Measurements from ENCODE around the gene HTRA1.

HTRA1 gene

DNA sequence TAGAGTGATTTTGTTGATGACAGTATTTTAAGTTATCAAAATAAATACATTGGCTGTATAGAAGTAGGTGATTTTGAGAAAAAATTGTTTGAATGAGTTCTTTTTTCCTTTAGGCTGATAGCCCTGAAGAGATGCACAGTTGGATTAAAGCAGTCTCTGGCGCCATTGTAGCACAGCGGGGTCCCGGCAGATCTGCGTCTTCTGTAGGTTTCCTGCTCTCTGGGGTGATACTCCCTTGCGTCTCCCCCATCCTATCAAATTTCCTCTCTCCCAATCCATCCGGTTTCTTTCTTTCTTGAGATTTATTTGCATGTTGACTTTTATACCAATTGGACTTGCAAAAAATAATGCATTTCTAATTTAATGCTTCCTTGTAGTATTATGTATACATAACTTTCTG is 34.5 kb upstream of the HTRA1 start:
- TF ChIP-seq ZFP3 (CRISPR knock-in tag; IDR thresholded peaks at IDR 0.05) = no peak
- no peak for TF ChIP-seq ZFP30 (CRISPR knock-in tag; IDR thresholded peaks at IDR 0.05)
- TF ChIP-seq TCF4 (CRISPR knock-in tag; IDR thresholded peaks at IDR 0.05; ENCODE audit: borderline replicate concordance) = no peak
- no peak for TF ChIP-seq ESRRG (CRISPR knock-in tag; IDR thresholded peaks at IDR 0.05)
- no peak for TF ChIP-seq CSDC2 (CRISPR knock-in tag; IDR thresholded peaks at IDR 0.05)
- no peak for TF ChIP-seq BACH2 (CRISPR knock-in tag; IDR thresholded peaks at IDR 0.05; ENCODE audit: borderline replicate concordance)
- no peak for TF ChIP-seq ZNF8 (CRISPR knock-in tag; IDR thresholded peaks at IDR 0.05)
- TF ChIP-seq, protein P1, sequence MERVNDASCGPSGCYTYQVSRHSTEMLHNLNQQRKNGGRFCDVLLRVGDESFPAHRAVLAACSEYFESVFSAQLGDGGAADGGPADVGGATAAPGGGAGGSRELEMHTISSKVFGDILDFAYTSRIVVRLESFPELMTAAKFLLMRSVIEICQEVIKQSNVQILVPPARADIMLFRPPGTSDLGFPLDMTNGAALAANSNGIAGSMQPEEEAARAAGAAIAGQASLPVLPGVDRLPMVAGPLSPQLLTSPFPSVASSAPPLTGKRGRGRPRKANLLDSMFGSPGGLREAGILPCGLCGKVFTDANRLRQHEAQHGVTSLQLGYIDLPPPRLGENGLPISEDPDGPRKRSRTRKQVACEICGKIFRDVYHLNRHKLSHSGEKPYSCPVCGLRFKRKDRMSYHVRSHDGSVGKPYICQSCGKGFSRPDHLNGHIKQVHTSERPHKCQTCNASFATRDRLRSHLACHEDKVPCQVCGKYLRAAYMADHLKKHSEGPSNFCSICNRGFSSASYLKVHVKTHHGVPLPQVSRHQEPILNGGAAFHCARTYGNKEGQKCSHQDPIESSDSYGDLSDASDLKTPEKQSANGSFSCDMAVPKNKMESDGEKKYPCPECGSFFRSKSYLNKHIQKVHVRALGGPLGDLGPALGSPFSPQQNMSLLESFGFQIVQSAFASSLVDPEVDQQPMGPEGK (CRISPR knock-in tag; IDR thresholded peaks at IDR 0.05; ENCODE audit: borderline replicate concordance) = no peak
- TF ChIP-seq ZC3H10 (CRISPR knock-in tag; IDR thresholded peaks at IDR 0.05) = no peak
- TF ChIP-seq RARB (CRISPR knock-in tag; IDR thresholded peaks at IDR 0.05) = no peak
- no peak for ATAC-seq

DNA sequence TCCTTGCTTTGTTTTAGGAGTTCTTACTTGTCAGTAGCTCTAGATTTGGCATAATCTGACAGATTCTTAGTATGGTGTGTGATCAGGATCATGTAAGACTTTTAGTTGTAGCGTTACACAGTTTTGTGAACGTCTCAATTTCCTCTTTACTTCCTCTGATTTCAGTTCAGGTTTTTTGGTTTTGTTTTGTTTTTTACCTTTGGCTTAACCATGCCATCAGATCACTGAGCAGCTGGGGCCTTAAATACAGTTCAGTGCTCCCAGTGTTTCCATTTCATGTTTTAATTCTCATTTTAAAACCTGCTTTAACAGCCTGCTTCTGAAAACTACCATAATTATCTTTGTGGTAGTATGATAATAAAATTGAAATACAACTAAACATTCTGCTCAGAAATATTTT is 34.1 kb upstream of the HTRA1 start:
- TF ChIP-seq, protein P2, sequence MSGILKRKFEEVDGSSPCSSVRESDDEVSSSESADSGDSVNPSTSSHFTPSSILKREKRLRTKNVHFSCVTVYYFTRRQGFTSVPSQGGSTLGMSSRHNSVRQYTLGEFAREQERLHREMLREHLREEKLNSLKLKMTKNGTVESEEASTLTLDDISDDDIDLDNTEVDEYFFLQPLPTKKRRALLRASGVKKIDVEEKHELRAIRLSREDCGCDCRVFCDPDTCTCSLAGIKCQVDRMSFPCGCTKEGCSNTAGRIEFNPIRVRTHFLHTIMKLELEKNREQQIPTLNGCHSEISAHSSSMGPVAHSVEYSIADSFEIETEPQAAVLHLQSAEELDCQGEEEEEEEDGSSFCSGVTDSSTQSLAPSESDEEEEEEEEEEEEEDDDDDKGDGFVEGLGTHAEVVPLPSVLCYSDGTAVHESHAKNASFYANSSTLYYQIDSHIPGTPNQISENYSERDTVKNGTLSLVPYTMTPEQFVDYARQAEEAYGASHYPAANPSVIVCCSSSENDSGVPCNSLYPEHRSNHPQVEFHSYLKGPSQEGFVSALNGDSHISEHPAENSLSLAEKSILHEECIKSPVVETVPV (CRISPR knock-in tag; IDR thresholded peaks at IDR 0.05) = no peak
- TF ChIP-seq CSDC2 (CRISPR knock-in tag; IDR thresholded peaks at IDR 0.05) = no peak
- TF ChIP-seq TCF4 (CRISPR knock-in tag; IDR thresholded peaks at IDR 0.05; ENCODE audit: borderline replicate concordance) = no peak
- no peak for TF ChIP-seq PPARA (CRISPR knock-in tag; IDR thresholded peaks at IDR 0.05; ENCODE audit: borderline replicate concordance)
- no peak for TF ChIP-seq RARB (CRISPR knock-in tag; IDR thresholded peaks at IDR 0.05)
- TF ChIP-seq, protein P3, sequence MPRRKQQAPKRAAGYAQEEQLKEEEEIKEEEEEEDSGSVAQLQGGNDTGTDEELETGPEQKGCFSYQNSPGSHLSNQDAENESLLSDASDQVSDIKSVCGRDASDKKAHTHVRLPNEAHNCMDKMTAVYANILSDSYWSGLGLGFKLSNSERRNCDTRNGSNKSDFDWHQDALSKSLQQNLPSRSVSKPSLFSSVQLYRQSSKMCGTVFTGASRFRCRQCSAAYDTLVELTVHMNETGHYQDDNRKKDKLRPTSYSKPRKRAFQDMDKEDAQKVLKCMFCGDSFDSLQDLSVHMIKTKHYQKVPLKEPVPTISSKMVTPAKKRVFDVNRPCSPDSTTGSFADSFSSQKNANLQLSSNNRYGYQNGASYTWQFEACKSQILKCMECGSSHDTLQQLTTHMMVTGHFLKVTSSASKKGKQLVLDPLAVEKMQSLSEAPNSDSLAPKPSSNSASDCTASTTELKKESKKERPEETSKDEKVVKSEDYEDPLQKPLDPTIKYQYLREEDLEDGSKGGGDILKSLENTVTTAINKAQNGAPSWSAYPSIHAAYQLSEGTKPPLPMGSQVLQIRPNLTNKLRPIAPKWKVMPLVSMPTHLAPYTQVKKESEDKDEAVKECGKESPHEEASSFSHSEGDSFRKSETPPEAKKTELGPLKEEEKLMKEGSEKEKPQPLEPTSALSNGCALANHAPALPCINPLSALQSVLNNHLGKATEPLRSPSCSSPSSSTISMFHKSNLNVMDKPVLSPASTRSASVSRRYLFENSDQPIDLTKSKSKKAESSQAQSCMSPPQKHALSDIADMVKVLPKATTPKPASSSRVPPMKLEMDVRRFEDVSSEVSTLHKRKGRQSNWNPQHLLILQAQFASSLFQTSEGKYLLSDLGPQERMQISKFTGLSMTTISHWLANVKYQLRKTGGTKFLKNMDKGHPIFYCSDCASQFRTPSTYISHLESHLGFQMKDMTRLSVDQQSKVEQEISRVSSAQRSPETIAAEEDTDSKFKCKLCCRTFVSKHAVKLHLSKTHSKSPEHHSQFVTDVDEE (CRISPR knock-in tag; IDR thresholded peaks at IDR 0.05) = no peak
- TF ChIP-seq GLIS3 (CRISPR knock-in tag; IDR thresholded peaks at IDR 0.05) = no peak
- no peak for TF ChIP-seq ESRRG (CRISPR knock-in tag; IDR thresholded peaks at IDR 0.05)
- no peak for TF ChIP-seq ISL1 (CRISPR knock-in tag; IDR thresholded peaks at IDR 0.05)
- no peak for TF ChIP-seq SNAI2 (CRISPR knock-in tag; IDR thresholded peaks at IDR 0.05)
- no peak for TF ChIP-seq ZC3H10 (CRISPR knock-in tag; IDR thresholded peaks at IDR 0.05)
- TF ChIP-seq, protein P4, sequence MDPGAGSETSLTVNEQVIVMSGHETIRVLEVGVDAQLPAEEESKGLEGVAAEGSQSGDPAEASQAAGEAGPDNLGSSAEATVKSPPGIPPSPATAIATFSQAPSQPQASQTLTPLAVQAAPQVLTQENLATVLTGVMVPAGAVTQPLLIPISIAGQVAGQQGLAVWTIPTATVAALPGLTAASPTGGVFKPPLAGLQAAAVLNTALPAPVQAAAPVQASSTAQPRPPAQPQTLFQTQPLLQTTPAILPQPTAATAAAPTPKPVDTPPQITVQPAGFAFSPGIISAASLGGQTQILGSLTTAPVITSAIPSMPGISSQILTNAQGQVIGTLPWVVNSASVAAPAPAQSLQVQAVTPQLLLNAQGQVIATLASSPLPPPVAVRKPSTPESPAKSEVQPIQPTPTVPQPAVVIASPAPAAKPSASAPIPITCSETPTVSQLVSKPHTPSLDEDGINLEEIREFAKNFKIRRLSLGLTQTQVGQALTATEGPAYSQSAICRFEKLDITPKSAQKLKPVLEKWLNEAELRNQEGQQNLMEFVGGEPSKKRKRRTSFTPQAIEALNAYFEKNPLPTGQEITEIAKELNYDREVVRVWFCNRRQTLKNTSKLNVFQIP (CRISPR knock-in tag; IDR thresholded peaks at IDR 0.05; ENCODE audit: borderline replicate concordance, low read depth) = no peak
- TF ChIP-seq BACH2 (CRISPR knock-in tag; IDR thresholded peaks at IDR 0.05; ENCODE audit: borderline replicate concordance) = no peak
- TF ChIP-seq, protein P5, sequence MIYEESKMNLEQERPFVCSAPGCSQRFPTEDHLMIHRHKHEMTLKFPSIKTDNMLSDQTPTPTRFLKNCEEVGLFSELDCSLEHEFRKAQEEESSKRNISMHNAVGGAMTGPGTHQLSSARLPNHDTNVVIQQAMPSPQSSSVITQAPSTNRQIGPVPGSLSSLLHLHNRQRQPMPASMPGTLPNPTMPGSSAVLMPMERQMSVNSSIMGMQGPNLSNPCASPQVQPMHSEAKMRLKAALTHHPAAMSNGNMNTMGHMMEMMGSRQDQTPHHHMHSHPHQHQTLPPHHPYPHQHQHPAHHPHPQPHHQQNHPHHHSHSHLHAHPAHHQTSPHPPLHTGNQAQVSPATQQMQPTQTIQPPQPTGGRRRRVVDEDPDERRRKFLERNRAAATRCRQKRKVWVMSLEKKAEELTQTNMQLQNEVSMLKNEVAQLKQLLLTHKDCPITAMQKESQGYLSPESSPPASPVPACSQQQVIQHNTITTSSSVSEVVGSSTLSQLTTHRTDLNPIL (CRISPR knock-in tag; IDR thresholded peaks at IDR 0.05; ENCODE audit: low read depth) = no peak
- TF ChIP-seq ZFP30 (CRISPR knock-in tag; IDR thresholded peaks at IDR 0.05) = no peak
- TF ChIP-seq OSR1 (CRISPR knock-in tag; IDR thresholded peaks at IDR 0.05) = no peak
- TF ChIP-seq TOX (CRISPR knock-in tag; IDR thresholded peaks at IDR 0.05; ENCODE audit: borderline replicate concordance) = no peak
- no peak for TF ChIP-seq ZNF8 (CRISPR knock-in tag; IDR thresholded peaks at IDR 0.05)
- TF ChIP-seq ARNTL (CRISPR knock-in tag; IDR thresholded peaks at IDR 0.05; ENCODE audit: borderline replicate concordance, low read depth) = no peak
- no peak for TF ChIP-seq ZNF70 (CRISPR knock-in tag; IDR thresholded peaks at IDR 0.05)
- ATAC-seq = no peak

Data from SK-N-SH treated with all-trans-retinoic acid at 6 μM for 48 hours (cell line).